H1 (cell line): ENCODE results near the gene ZNF576. TPM values are rescaled to one million over a fixed set of nuclear protein-coding genes. Genes with fewer than 3 reads are reported as not detected.

Source experiments
- BCL11A ChIP-seq, 2 experiments: IDR thresholded peaks; one replicate each; pipeline ENCODE4 v1.6.1; 2011; ENCODE audit warnings: low read depth in 2 of 2, low read length in 2 of 2, mild to moderate bottlenecking in 2 of 2
- CHD1 ChIP-seq: IDR thresholded peaks from 2 replicates; pipeline ENCODE4 v1.6.1; 2012; ENCODE audit warnings: low read depth, low read length, improper control_type of control experiment
- CREB1 ChIP-seq: IDR thresholded peaks from 2 replicates; pipeline ENCODE4 v1.6.1; 2012; ENCODE audit warnings: inconsistent platforms
- E2F6 ChIP-seq: IDR thresholded peaks from 2 replicates; pipeline ENCODE4 v1.6.1; 2012; ENCODE audit warnings: inconsistent platforms
- SP1 ChIP-seq: IDR thresholded peaks from 2 replicates; pipeline ENCODE4 v1.6.1; 2011; ENCODE audit warnings: low read depth, low read length
- SP4 ChIP-seq: IDR thresholded peaks from 2 replicates; pipeline ENCODE4 v1.6.1; 2012; ENCODE audit warnings: low read length, inconsistent platforms
- TAF7 ChIP-seq: optimal IDR thresholded peaks from 2 replicates; pipeline ENCODE3; 2011; ENCODE audit warnings: low read depth, mild to moderate bottlenecking, inconsistent platforms, low read length, moderate library complexity, borderline replicate concordance
- ZNF274 ChIP-seq: IDR thresholded peaks from 2 replicates; pipeline ENCODE4 v1.7.0; 2012; ENCODE audit warnings: low read length, borderline replicate concordance; ENCODE audit errors: extremely low read depth
- polyA plus RNA-seq, 7 experiments: library from polyadenylated mRNA; depleted of rRNA in 3 of 7; stranded (reverse) in 5 of 7; unstranded in 2 of 7; fragments of >200 nt in 5 of 7; fragments of 200-250 nt in 2 of 7; gene quantifications; 1 replicate in 5 of 7; 2 replicates in 1 of 7; 4 replicates in 1 of 7; pipeline versions ENCODE4 v1.2.1 to v1.2.3, GENCODE V29; 2011 to 2013; ENCODE audit warnings: missing spikeins in 2 of 7, mixed read lengths in 2 of 7
- total RNA-seq: library from RNA; stranded (reverse); fragmentation: NEBNext Ultra II Directional; extraction: Animal tissue kit (Norgen Biotek cat#: 25700); gene quantifications from 2 replicates; pipeline ENCODE4 v1.2.1, GENCODE V29; 2021

The ZNF576 gene
- total and polyA plus RNA-seq, 2 of the 8 experiments (the other 6 are each of a cell fraction or from before 2014, with no cell fraction given): 13.6 to 32.4 TPM

DNA sequence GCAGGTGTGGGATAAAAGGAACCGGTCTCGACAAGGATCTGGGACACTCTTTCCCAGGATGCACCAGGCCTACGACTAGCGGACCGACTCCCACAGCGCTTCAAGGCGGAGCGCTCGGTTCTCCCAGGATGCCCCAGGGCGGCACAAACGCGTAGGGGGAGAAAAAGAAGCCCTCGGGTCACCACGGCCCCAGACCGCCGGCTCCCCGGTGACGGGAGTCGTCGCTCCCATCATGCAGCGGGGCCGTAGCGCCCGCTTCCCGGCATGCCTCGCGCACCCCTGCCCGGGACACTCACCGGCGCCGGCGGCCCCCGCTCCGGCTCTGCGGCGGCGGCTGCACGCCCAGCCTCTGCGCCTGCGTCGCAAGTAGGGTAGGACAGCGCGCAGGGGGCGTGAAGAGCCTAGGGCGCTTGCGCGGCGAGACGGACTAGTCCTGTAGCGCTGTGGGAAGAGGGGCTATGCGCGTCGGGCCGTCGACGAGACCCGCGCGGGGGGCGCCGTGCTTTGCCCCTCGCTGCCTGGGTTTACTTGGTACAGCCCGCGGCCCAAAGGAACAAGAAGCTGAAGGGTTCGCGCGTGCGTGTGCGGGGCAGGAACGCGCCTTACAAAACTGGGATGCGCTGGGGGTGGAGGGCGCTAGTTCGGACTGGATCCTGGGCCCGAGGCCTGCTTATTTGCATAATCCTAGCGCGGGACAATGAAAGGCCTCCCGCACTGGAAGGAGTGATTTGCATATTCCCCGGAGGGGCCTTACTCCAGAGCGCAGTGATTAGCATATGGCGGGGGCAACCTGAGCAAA, 23.1 kb downstream of the ZNF576 start, which contains the start of gene ZNF428 (continued):
- TF ChIP-seq SP1 (no peak; the same call in 1 of the 2 replicates), CREB1 (no peak; the same call in 1 of the 2 replicates), TAF7 (peak; percentile 86), ZNF274 (no peak), SP4 (no peak), BCL11A (IDR thresholded peaks at IDR 0.05; ENCODE audit: low read depth in 2 of 2, low read length in 2 of 2) (no peak), E2F6 (peak; percentile 53; the same call in 1 of the 2 replicates), CHD1 (no peak; the same call in 1 of the 2 replicates)
- TF ChIP-seq, all 59 proteins: peak for 21
